Keratinocyte (primary cell): ENCODE results near the gene ESR2. TPM values are rescaled to one million over a fixed set of nuclear protein-coding genes. Genes with fewer than 3 reads are reported as not detected.

Source experiments
- DNase-seq: peaks from one replicate; pipeline ENCODE4 v3.0.0-alpha.2; 2011; ENCODE audit warnings: low read depth, missing footprints, low spot score
- FAIRE-seq: peaks from 2 replicates; lab custom pipeline; 2011; peaks lifted over from hg19 to GRCh38; lab: Jason Lieb, UNC
- H2AFZ ChIP-seq: 2 replicates; pipeline ENCODE4 v1.6.0; 2012; ENCODE audit warnings: low read length, control low read depth, inconsistent platforms; ENCODE audit not compliant: control insufficient read depth
- H3K27ac ChIP-seq: 2 replicates; pipeline ENCODE4 v1.5.1; 2011; ENCODE audit warnings: low read length; ENCODE audit not compliant: control insufficient read depth, insufficient read depth
- H3K27me3 ChIP-seq: 3 replicates; pipeline ENCODE4 v1.6.0; 2011; ENCODE audit warnings: low read length; ENCODE audit not compliant: control insufficient read depth, insufficient read depth; ENCODE audit errors: extremely low read depth
- H3K36me3 ChIP-seq, 2 experiments: 2 replicates in 1 of 2; 3 replicates in 1 of 2; pipeline ENCODE4 v1.5.1; 2011; ENCODE audit warnings: low read length in 2 of 2, mild to moderate bottlenecking in 1 of 2; ENCODE audit not compliant: control insufficient read depth in 2 of 2, insufficient read depth in 2 of 2; ENCODE audit errors: extremely low read depth in 1 of 2
- H3K4me1 ChIP-seq: 3 replicates; pipeline ENCODE4 v1.5.1; 2011; ENCODE audit warnings: low read length; ENCODE audit not compliant: control insufficient read depth, insufficient read depth; ENCODE audit errors: extremely low read depth
- H3K4me2 ChIP-seq: 3 replicates; pipeline ENCODE4 v1.6.0; 2011; ENCODE audit warnings: low read depth, low read length; ENCODE audit not compliant: control insufficient read depth, insufficient read depth; ENCODE audit errors: extremely low read depth
- H3K4me3 ChIP-seq, 3 experiments: fragments of 200-600 bp in 1 of 3; sonication (generic) in 1 of 3; 2 replicates in 2 of 3; 3 replicates in 1 of 3; pipeline ENCODE4 v1.5.1; 2011 to 2016; ENCODE audit warnings: low read length in 3 of 3, mild to moderate bottlenecking in 3 of 3, control low read depth in 2 of 3, inconsistent platforms in 1 of 3, low read depth in 1 of 3, mixed read lengths in 1 of 3, mixed run types in 1 of 3, moderate library complexity in 1 of 3; ENCODE audit not compliant: control insufficient read depth in 2 of 3, insufficient read depth in 2 of 3; ENCODE audit errors: extremely low read depth in 1 of 3
- H3K79me2 ChIP-seq: 2 replicates; pipeline ENCODE4 v1.6.0; 2012; ENCODE audit warnings: low read length; ENCODE audit not compliant: control insufficient read depth, insufficient read depth
- H3K9ac ChIP-seq: 3 replicates; pipeline ENCODE4 v1.6.0; 2011; ENCODE audit warnings: low read length; ENCODE audit not compliant: control insufficient read depth, insufficient read depth; ENCODE audit errors: extremely low read depth
- H3K9me1 ChIP-seq: 3 replicates; pipeline ENCODE4 v1.6.0; 2011; ENCODE audit warnings: low read length; ENCODE audit not compliant: control insufficient read depth, insufficient read depth; ENCODE audit errors: extremely low read depth
- H3K9me3 ChIP-seq: 2 replicates; pipeline ENCODE4 v1.5.1; 2012; ENCODE audit warnings: low read depth, low read length; ENCODE audit not compliant: control insufficient read depth
- H4K20me1 ChIP-seq: 3 replicates; pipeline ENCODE4 v1.6.0; 2011; ENCODE audit warnings: low read length; ENCODE audit not compliant: control insufficient read depth, insufficient read depth; ENCODE audit errors: extremely low read depth
- CTCF ChIP-seq, 3 experiments: IDR thresholded peaks in 1 of 3; conservative IDR thresholded peaks in 1 of 3; optimal IDR thresholded peaks in 1 of 3; 2 replicates in 2 of 3; 3 replicates in 1 of 3; pipeline versions ENCODE3 to v1.5.1; 2011; ENCODE audit warnings: low read length in 3 of 3, mild to moderate bottlenecking in 3 of 3, moderate library complexity in 2 of 3, control low read depth in 1 of 3, inconsistent platforms in 1 of 3; ENCODE audit not compliant: insufficient read depth in 2 of 3; ENCODE audit errors: extremely low read depth in 1 of 3
- EZH2 ChIP-seq: IDR thresholded peaks from one replicate; pipeline ENCODE4 v1.6.1; 2012; ENCODE audit warnings: inconsistent platforms, mild to moderate bottlenecking, low read length, moderate library complexity
- dilution Hi-C: fragments of 300-500 bp; cut with MboI; formaldehyde crosslinking; loops from one replicate; pipeline ENCODE4 v1.7.0; 2020; ENCODE audit warnings: low sequenced_read_pairs; ENCODE audit not compliant: extremely low pct_ligation_motif_present
- polyA plus RNA-seq, 5 experiments: library from polyadenylated mRNA; depleted of rRNA in 3 of 5; stranded (reverse) in 3 of 5; stranded (forward) in 1 of 5; unstranded in 1 of 5; fragments of >200 nt; gene quantifications; 1 replicate in 1 of 5; 2 replicates in 3 of 5; 3 replicates in 1 of 5; pipeline versions ENCODE4 v1.2.1 to v1.2.3, GENCODE V29; 2011 to 2012; ENCODE audit warnings: missing spikeins in 2 of 5, low read depth in 1 of 5, low replicate concordance in 1 of 5

The ESR2 gene
- polyA plus RNA-seq, 1 donor (not counting 4 experiments of a cell fraction or from before 2014, with no cell fraction given) = 0.03 TPM

GRCh38 chr14:64191756-64192155 is 102.4 kb downstream of the ESR2 start:
- Histone ChIP-seq H4K20me1 (no peaks in the 10 kb centered on the region), H3K79me2 (no peaks in the 10 kb centered on the region), H3K9me3 (no peaks in the 10 kb centered on the region), H3K27me3 (no peaks in the 10 kb centered on the region), H3K36me3 (peaks cover 2 to 6% of the 10 kb centered on the region in 2 experiments), H3K4me2 (no peak overlapping the region), H3K4me1 (peaks cover 10% of the 10 kb centered on the region), H3K4me3 (no peak overlapping the region), H2AFZ (no peak overlapping the region), H3K27ac (peak overlapping the region; percentile 19), H3K9me1 (no peaks in the 10 kb centered on the region), H3K9ac (no peak overlapping the region)
- dilution Hi-C loops = no loop called here
- DNase-seq = peak; percentile 15
- no peak for TF ChIP-seq EZH2
- no peak for TF ChIP-seq CTCF (optimal IDR thresholded peaks at IDR 0.05 in 1 of 3, IDR thresholded peaks at IDR 0.05 in 1 of 3, conservative IDR thresholded peaks at IDR 0.05 in 1 of 3; ENCODE audit: extremely low read depth in 1 of 3, insufficient read depth in 2 of 3, low read length in 3 of 3)
- no peak for FAIRE-seq

GRCh38 chr14:64190974-64191502 is 103.1 kb downstream of the ESR2 start:
- H3K27ac ChIP-seq = no peak overlapping the region
- peaks cover 2 to 6% of the 10 kb centered on the region in 2 experiments for H3K36me3 ChIP-seq
- no peaks in the 10 kb centered on the region for H3K9me1 ChIP-seq
- H3K4me2 ChIP-seq = no peak overlapping the region
- no peaks in the 10 kb centered on the region for H3K9me3 ChIP-seq
- no peak overlapping the region for H3K9ac ChIP-seq
- no peak overlapping the region for H3K4me3 ChIP-seq
- no peaks in the 10 kb centered on the region for H3K79me2 ChIP-seq
- H3K4me1 ChIP-seq = peaks cover 10% of the 10 kb centered on the region
- dilution Hi-C loops = no loop called here
- no peaks in the 10 kb centered on the region for H4K20me1 ChIP-seq
- no peak for TF ChIP-seq CTCF (optimal IDR thresholded peaks at IDR 0.05 in 1 of 3, IDR thresholded peaks at IDR 0.05 in 1 of 3, conservative IDR thresholded peaks at IDR 0.05 in 1 of 3; ENCODE audit: extremely low read depth in 1 of 3, insufficient read depth in 2 of 3, low read length in 3 of 3)
- no peak for TF ChIP-seq EZH2
- DNase-seq (no peak), FAIRE-seq (no peak)
- H2AFZ ChIP-seq = no peak overlapping the region
- no peaks in the 10 kb centered on the region for H3K27me3 ChIP-seq
